GM21717 (cell line): ENCODE data around the gene DYNC1I1.

ENCODE experiments used
- ATAC-seq: cut with Tn5 transposase; IDR thresholded peaks from one replicate; pipeline ENCODE4 v1.9.1; 2021; ENCODE audit warnings: mild to moderate bottlenecking, moderate library complexity; ENCODE audit not compliant: unreplicated experiment

Gene DYNC1I1

GRCh38 chr7:95772298-95772770 lies at the start of gene DYNC1I1:
DYNC1I1 (plus strand) TSS chr7:95772554; CDS start chr7:95804730, 32,176 bp downstream.
- peak; percentile 87 for ATAC-seq

GRCh38 chr7:95723583-95724180 lies 48.7 kb upstream of the DYNC1I1 start:
- no peak for ATAC-seq

- ATAC-seq = no peak
These were observed 47.1 kb upstream of the DYNC1I1 start for GRCh38 chr7:95725205-95725604.

DNA sequence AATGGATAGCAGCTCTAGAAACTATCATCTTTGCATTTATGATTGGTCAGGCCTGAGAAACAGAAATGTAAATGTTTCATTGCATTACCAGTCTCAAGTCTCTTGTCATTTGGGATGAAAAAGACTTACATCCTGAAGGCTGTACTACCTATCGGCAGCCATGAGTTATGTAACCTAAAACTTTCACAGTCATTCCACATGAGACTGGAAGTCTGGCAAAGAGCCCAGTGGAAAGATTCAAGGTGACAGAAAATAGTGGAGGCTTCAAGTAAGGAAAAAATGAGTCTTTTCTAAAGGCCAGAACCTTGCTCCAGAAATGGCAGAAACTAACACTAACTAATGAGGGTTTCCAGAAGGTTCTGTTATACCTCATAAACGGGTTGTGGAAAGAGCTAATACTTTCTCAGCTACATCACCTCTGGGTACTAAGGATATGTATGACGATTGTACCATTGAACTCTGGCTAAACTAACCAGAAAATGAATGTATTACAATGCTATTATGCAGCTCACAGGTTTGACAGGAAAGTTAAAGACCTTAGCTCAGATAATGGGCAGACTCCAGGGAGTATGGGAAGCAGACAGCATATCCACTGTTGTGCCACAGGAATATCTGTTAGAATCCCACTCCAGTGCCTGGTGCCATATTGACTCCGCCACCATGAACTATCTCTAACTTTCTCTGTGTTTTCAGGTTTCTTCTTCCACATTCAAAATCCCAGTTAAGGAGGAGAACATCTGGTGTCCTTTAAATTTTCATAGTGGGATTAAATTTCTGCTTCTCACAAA lies 41.7 kb upstream of the DYNC1I1 start:
- no peak for ATAC-seq

DNA sequence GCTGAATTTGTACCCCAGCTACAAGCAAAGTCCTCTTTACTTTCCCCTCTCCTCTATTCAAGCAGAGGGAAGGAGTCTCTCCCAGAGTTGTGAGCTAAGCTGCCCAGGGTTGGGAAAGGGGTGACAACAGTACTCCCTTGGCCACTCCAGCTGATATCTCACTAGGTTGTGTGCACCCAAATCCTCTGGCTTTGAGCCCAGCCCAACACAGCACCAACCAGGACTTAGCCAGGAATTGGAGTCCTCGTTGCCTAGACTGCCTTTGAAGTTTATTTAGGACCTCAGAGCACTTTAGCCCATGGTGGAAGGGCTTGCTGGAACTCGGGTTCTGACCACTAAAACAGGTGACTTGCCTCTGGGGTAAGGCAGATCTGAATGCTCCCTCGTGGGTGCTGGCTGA lies 35.7 kb upstream of the DYNC1I1 start:
- ATAC-seq = no peak

DNA sequence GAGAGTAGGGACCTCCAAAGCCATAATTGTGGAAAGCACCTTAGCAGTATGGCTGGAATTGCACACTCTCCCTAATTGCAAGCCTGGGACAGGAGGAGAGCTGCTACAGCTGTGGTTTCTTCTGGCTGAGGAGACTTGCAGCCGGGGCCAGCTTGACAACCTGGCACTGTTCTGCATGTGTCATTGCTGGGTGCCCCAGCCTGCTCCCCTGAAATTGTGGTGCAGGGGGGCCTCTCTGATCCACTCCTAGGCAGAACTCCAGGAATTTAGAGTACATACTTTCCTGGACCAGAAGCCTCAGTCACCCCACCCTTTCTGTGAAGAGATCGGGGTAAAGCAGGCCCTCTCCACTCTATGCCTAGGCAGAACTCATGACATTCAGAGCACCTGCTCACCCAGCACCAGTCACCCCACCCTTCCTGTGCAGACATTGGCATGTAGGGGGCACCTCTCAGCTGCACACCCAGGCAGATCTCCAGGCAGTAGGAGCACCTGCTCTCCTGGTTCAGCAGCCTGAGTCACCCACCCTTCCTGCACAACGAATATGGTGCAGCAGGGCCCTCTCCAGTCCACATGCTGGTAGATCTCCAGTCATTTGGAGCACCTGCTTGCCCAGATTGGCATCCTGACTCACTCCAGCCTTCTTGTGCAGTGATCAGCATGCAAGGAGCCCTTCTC lies 34.4 kb upstream of the DYNC1I1 start:
- no peak for ATAC-seq

DNA sequence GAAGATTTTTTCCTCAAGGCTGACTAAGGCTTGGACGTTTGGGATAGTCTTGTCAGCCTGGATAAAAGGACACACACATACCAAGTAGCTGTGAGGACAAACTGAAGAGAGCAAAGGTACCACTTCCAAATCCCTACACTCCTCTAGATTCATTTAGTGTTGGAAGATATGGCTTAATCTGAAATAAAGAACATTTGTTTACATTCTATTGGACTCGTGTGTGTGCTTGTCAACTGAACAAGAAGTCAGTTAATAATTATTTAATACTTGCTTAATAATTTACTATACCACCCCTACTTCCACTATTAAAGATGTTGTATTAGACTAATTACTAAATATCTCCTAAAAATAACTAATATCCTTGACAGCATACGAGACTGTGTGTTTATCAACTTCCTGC lies 23.3 kb upstream of the DYNC1I1 start:
- ATAC-seq = no peak

GRCh38 chr7:95749515-95749914 lies 22.8 kb upstream of the DYNC1I1 start:
- no peak for ATAC-seq

DNA sequence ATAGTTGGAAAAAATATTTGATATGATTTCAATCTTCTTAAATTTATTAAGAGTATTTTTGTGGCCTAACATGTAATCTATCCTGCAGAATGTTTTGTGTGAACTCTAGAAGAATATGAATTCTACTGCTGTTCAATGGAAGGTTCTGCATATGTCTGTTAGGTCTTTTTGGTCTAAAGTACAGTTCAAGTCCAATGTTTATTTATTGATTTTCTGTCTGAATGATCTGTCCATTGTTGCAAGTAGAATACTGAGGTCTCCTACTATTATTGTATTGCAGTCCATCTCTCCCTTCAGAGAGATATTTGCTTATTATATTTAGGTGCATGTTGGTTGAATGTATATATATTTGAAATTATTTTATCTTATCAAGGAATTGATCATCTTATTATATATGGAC lies 18.9 kb upstream of the DYNC1I1 start:
- ATAC-seq = no peak

GRCh38 chr7:95755277-95755934 lies 16.9 kb upstream of the DYNC1I1 start:
- no peak for ATAC-seq

DNA sequence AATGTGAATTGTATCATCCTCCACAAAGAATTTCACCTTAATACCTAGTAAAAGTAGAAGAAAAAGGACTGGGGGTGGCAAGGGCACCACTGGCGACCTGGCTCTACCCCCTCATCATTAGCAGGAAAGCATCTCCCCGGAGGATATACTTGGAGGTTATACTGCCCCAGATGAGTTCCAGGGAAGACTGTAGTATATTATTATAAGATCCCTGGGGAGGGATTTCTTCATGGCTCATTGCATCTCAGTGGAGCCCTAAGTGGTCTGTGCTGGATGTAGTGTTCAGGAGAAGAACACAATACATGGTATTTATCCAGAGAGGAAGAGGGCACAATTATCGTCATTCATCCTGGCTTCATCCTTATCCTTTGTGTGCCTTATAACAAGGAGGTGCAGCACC lies 14.2 kb upstream of the DYNC1I1 start:
- no peak for ATAC-seq

GRCh38 chr7:95766086-95766485 lies 6.3 kb upstream of the DYNC1I1 start:
- ATAC-seq = no peak

GRCh38 chr7:95766657-95767056 lies 5.7 kb upstream of the DYNC1I1 start:
- ATAC-seq = no peak

DNA sequence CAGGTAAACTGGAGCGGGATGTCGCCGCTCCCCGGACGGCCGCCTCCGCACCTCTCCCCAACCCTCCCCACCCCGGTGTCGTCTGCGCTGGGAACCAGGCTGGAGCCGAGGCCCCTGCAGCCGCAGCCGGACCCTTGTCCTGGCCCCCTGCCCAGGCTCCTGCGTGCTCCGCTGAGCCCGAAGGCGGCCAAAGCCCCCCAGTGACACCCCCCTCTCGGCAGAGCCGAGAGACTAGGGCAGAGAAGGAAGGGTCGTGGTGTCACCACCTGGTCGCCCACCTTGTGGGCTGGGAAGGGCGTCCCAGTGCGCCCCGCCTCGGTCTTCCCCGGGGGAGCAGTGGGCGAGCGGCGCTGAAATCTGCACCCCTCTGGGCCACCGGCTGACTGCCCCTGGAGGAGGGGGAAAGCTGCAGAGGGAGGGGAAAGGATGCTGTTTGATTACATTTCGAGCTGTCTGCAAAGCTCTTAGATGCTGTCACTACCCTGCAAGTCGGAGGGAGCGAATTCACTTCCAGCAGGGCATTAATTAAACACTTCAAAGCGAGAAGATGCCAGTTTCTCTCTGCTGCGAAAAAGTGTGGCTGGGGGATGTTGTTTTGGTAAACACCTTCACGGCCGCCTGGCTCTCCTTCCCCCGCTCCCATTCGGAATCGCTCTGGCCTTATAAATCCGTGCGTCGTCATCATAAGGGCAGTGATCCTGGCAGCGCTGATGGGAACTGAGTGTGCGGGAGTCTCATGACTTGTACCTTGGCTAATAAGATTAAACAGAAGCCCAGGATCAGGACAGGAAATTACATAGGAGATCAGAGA lies 622 bp downstream of the DYNC1I1 start:
- no peak for ATAC-seq

- ATAC-seq = no peak
These were observed 4.3 kb downstream of the DYNC1I1 start for GRCh38 chr7:95776561-95777185.

GRCh38 chr7:95777269-95777668 lies 4.9 kb downstream of the DYNC1I1 start:
- ATAC-seq = no peak

DNA sequence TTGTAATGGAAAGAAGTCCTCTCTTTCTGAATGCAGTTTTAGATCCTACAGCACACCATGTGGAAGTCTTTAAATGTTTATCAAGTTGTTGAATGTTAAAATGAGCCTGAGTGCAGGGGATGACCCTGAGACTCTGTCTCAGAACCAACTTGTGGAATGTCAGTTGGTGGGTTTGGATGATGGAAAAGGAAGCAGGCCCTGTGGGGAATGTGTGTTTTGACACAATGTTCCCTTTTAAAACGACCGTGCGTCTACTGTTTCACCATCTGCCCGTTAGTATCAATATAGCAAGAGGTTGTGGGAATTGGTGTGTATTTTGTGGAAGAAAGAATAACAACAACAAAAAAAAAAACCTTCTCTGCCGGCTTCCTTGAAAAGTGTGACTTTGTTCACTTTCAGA lies 8.3 kb downstream of the DYNC1I1 start:
- ATAC-seq = no peak

DNA sequence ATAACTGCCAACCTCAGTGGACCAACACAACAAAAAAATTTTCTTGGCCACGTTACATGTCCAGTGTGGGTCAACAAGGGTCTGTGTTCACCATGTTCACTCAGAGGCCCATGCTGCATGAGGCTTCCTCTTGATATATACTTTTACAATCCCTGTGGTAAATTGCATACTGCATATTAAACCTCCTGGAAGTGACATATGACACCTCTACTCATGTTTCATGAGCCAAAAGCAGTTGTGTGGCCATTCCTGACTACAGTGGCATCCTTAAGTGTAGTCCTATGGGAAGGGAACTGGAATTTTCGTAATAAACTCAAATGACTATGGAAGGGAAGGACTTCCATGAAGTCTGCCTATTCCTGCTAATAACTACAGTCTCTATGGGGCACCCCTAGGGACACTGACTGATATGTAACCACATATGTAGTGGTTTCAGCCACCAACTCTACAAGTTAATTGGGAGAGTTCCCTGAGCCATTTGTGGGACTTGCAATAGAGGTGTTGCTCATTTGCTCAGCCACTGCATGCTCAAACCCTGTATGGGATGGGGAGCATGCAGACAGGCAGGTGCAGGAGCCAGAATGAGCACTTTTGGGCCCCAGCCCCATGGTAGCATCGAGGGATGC lies 9.7 kb downstream of the DYNC1I1 start:
- no peak for ATAC-seq

GRCh38 chr7:95784796-95785195 lies 12.4 kb downstream of the DYNC1I1 start:
- no peak for ATAC-seq

- no peak for ATAC-seq
These were observed 15.9 kb downstream of the DYNC1I1 start for GRCh38 chr7:95788258-95788657.
